Measurements from ENCODE around the gene HERC2.
A peak's percentile ranks its signal among the peaks of the same experiment; 100 is the strongest.

- TF ChIP-seq, protein P1, sequence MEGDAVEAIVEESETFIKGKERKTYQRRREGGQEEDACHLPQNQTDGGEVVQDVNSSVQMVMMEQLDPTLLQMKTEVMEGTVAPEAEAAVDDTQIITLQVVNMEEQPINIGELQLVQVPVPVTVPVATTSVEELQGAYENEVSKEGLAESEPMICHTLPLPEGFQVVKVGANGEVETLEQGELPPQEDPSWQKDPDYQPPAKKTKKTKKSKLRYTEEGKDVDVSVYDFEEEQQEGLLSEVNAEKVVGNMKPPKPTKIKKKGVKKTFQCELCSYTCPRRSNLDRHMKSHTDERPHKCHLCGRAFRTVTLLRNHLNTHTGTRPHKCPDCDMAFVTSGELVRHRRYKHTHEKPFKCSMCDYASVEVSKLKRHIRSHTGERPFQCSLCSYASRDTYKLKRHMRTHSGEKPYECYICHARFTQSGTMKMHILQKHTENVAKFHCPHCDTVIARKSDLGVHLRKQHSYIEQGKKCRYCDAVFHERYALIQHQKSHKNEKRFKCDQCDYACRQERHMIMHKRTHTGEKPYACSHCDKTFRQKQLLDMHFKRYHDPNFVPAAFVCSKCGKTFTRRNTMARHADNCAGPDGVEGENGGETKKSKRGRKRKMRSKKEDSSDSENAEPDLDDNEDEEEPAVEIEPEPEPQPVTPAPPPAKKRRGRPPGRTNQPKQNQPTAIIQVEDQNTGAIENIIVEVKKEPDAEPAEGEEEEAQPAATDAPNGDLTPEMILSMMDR (IDR thresholded peaks at IDR 0.05; ENCODE audit: borderline replicate concordance, extremely low read depth, low read length, poor library complexity, severe bottlenecking): peak; percentile 57
- TF ChIP-seq EZH2 (IDR thresholded peaks at IDR 0.05; ENCODE audit: borderline replicate concordance, low read depth, low read length, severe bottlenecking): no peak
These were observed 198.5 kb downstream of the HERC2 start for GRCh38 chr15:28123408-28124023.

All from DND-41 (cell line).